ENCODE results near the gene SNRNP70. TPM values are rescaled to one million over a fixed set of nuclear protein-coding genes. Genes with fewer than 3 reads are reported as not detected.

The SNRNP70 gene
- total and polyA plus RNA-seq, 2 of the 13 experiments (the other 11 are each of a cell fraction or from before 2014, with no cell fraction given): 150 to 210 TPM

DNA sequence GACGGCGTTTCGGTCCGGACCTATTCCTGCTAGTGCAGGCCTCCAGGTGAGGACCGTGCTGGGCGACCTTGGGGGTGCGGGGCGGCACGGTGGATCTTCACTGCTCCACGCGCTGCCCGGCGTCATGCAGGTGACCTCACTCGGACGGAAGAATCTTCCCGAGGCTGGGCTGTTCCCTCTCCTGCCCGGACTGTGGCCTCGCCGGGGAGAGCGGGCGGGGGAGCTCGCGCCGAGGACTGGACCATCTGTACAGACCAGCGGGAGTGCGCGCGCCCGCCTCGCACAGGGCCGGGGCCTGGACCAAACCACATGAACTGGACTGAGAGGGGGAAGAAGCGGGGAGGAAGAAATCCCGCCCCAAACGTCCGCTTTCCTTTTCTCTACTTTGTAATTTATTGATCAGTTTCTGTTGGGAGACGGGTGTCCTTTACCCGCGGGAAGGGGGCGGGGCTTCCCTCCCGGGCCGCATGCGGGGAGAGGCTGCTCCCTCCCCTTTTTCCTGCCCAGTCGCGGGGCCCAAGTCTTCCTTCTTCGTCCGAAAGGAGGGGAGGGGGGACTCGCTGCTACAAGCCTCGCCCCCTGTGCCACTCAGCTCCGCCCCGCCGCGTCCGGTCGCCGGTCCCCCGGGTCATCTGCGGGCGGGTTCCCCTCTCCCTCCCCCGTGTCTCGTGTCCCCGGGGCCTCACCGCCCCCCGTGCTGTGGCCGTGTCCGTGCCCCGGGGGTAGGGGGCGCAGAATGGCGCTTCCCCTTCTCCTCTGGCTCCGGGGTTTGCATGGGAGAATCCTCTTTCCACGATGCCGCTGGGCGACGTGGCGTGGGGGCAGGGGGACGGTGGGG lies 65.1 kb downstream of the SNRNP70 start (continued):
- TF ChIP-seq ZNF318 (CRISPR knock-in tag; IDR thresholded peaks at IDR 0.05) (0 out of 2 replicates have a peak, but pooled peaks have one; percentile 50), ZNF558 (CRISPR knock-in tag; IDR thresholded peaks at IDR 0.05; ENCODE audit: borderline replicate concordance) (peak; percentile 89), REXO4 (CRISPR knock-in tag; IDR thresholded peaks at IDR 0.05; ENCODE audit: borderline replicate concordance) (no peak), ZNF274 (CRISPR knock-in tag; IDR thresholded peaks at IDR 0.05) (peak; percentile 53), CENPX (CRISPR knock-in tag; IDR thresholded peaks at IDR 0.05) (no peak), ZNF678 (CRISPR knock-in tag; IDR thresholded peaks at IDR 0.05) (peak; percentile 92; the same call in 1 of the 2 replicates), ZMYM4 (CRISPR knock-in tag; IDR thresholded peaks at IDR 0.05) (peak; percentile 74), ZNF761 (CRISPR knock-in tag; conservative IDR thresholded peaks at IDR 0.05) (peak; percentile 73), MIER2 (CRISPR knock-in tag; IDR thresholded peaks at IDR 0.05) (no peak), ZNF251 (CRISPR knock-in tag; IDR thresholded peaks at IDR 0.05) (0 out of 2 replicates have a peak, but pooled peaks have one; percentile 92), REPIN1 (CRISPR knock-in tag; IDR thresholded peaks at IDR 0.05; ENCODE audit: borderline replicate concordance, low read depth) (0 out of 2 replicates have a peak, but pooled peaks have one; percentile 60), BORCS8-MEF2B (CRISPR knock-in tag; IDR thresholded peaks at IDR 0.05) (0 out of 2 replicates have a peak, but pooled peaks have one; percentile 14), ZNF546 (CRISPR knock-in tag; conservative IDR thresholded peaks at IDR 0.05) (0 out of 2 replicates have a peak, but pooled peaks have one; percentile 27)
- TF ChIP-seq, protein P1, sequence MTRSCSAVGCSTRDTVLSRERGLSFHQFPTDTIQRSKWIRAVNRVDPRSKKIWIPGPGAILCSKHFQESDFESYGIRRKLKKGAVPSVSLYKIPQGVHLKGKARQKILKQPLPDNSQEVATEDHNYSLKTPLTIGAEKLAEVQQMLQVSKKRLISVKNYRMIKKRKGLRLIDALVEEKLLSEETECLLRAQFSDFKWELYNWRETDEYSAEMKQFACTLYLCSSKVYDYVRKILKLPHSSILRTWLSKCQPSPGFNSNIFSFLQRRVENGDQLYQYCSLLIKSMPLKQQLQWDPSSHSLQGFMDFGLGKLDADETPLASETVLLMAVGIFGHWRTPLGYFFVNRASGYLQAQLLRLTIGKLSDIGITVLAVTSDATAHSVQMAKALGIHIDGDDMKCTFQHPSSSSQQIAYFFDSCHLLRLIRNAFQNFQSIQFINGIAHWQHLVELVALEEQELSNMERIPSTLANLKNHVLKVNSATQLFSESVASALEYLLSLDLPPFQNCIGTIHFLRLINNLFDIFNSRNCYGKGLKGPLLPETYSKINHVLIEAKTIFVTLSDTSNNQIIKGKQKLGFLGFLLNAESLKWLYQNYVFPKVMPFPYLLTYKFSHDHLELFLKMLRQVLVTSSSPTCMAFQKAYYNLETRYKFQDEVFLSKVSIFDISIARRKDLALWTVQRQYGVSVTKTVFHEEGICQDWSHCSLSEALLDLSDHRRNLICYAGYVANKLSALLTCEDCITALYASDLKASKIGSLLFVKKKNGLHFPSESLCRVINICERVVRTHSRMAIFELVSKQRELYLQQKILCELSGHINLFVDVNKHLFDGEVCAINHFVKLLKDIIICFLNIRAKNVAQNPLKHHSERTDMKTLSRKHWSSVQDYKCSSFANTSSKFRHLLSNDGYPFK (CRISPR knock-in tag; IDR thresholded peaks at IDR 0.05; ENCODE audit: borderline replicate concordance): 0 out of 2 replicates have a peak, but pooled peaks have one; percentile 53
- TF ChIP-seq, protein P2, sequence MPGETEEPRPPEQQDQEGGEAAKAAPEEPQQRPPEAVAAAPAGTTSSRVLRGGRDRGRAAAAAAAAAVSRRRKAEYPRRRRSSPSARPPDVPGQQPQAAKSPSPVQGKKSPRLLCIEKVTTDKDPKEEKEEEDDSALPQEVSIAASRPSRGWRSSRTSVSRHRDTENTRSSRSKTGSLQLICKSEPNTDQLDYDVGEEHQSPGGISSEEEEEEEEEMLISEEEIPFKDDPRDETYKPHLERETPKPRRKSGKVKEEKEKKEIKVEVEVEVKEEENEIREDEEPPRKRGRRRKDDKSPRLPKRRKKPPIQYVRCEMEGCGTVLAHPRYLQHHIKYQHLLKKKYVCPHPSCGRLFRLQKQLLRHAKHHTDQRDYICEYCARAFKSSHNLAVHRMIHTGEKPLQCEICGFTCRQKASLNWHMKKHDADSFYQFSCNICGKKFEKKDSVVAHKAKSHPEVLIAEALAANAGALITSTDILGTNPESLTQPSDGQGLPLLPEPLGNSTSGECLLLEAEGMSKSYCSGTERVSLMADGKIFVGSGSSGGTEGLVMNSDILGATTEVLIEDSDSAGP (CRISPR knock-in tag; IDR thresholded peaks at IDR 0.05; ENCODE audit: borderline replicate concordance): peak; percentile 94
